ENCODE data around the gene CDH8. TPM values are rescaled to one million over a fixed set of nuclear protein-coding genes. Genes with fewer than 3 reads are reported as not detected.
A peak's percentile ranks its signal among the peaks of the same experiment; 100 is the strongest.

CDH8 gene
- total RNA-seq (1 to 10 TPM in 1 of 2 donors, under 1 TPM in 1; 0.55 to 3.1 TPM), polyA plus RNA-seq (under 1 TPM; 0.02 to 0.06 TPM)
- long read RNA-seq, donor 1, result 0 reads
- long read RNA-seq, donor 2, result 0 reads
- long read RNA-seq, donor 3, result 0 reads
- long read RNA-seq, donor 4, result 0 reads
- long read RNA-seq, donor 5, result 0 reads

- H3K27ac ChIP-seq (ENCODE audit: low read depth in 1 of 2, low read length in 1 of 2), result no peak within 1 kb of the TSS
- ATAC-seq (ENCODE audit: insufficient read depth, low FRiP score) (no peak), DNase-seq (peak; percentile 38 to 55 (median 40))
- H3K9me3 ChIP-seq (ENCODE audit: control insufficient read depth in 4 of 4, insufficient read depth in 3 of 4, low read length in 3 of 4), result peaks cover 0 to 13% (median 0%) of the 10 kb centered on the region in 4 donors
- H3K36me3 ChIP-seq (ENCODE audit: control insufficient read depth in 4 of 4, insufficient read depth in 4 of 4, low read length in 4 of 4), result no peaks in the 10 kb centered on the region
- H3K4me1 ChIP-seq (ENCODE audit: control insufficient read depth in 5 of 5, insufficient read depth in 5 of 5, low read length in 5 of 5), result peaks cover 0 to 17% (median 4%) of the 10 kb centered on the region in 5 donors
- H3K4me3 ChIP-seq, result peak within 1 kb of the TSS; percentile 20
- H3K27me3 ChIP-seq (ENCODE audit: control insufficient read depth in 3 of 3, insufficient read depth in 3 of 3, low read length in 2 of 3), result peaks cover 8 to 82% (median 68%) of the 10 kb centered on the region in 3 donors
- WGBS, 2 donors, result 2 to 3% methylated on average over 60 of the region's 60 CpGs
- no peak for TF ChIP-seq CTCF (IDR thresholded peaks at IDR 0.05; ENCODE audit: control extremely low read depth, extremely low read depth)
- H3K9ac ChIP-seq (ENCODE audit: insufficient read depth in 1 of 2, low read length in 2 of 2), result no peak within 1 kb of the TSS
These were observed at the start of gene CDH8 for GRCh38 chr16:62036101-62036801. CDH8 (minus strand) TSS chr16:62036438; CDS start chr16:62021403, 15,035 bp downstream.

- Histone ChIP-seq H3K9me3 (ENCODE audit: control insufficient read depth in 4 of 4, insufficient read depth in 3 of 4, low read length in 3 of 4) (peaks cover 0 to 6% (median 0%) of the 10 kb centered on the region in 4 donors), H3K27me3 (ENCODE audit: control insufficient read depth in 3 of 3, insufficient read depth in 3 of 3, low read length in 2 of 3) (no peaks in the 10 kb centered on the region), H3K4me1 (ENCODE audit: control insufficient read depth in 5 of 5, insufficient read depth in 5 of 5, low read length in 5 of 5) (no peaks in the 10 kb centered on the region), H3K4me3 (no peak overlapping the region), H3K36me3 (ENCODE audit: control insufficient read depth in 4 of 4, insufficient read depth in 4 of 4, low read length in 4 of 4) (no peaks in the 10 kb centered on the region), H3K27ac (ENCODE audit: low read depth in 1 of 2, low read length in 1 of 2) (no peak overlapping the region), H3K9ac (ENCODE audit: insufficient read depth in 1 of 2, low read length in 2 of 2) (no peak overlapping the region)
- no peak for TF ChIP-seq CTCF (IDR thresholded peaks at IDR 0.05; ENCODE audit: control extremely low read depth, extremely low read depth)
- 85 to 87% methylated on average over 4 of the region's 4 CpGs for WGBS, 2 donors
- ATAC-seq (ENCODE audit: insufficient read depth, low FRiP score), result no peak
- DNase-seq, result no peak
These were observed 43.0 kb upstream of the CDH8 start for GRCh38 chr16:62079236-62079635.

GRCh38 chr16:62077998-62078397 is 41.8 kb upstream of the CDH8 start:
- peak; percentile 11 for ATAC-seq (ENCODE audit: insufficient read depth, low FRiP score)
- Histone ChIP-seq H3K27ac (ENCODE audit: low read depth in 1 of 2, low read length in 1 of 2) (no peak overlapping the region), H3K9ac (ENCODE audit: insufficient read depth in 1 of 2, low read length in 2 of 2) (no peak overlapping the region), H3K9me3 (ENCODE audit: control insufficient read depth in 4 of 4, insufficient read depth in 3 of 4, low read length in 3 of 4) (peaks cover 0 to 3% (median 0%) of the 10 kb centered on the region in 4 donors), H3K4me3 (no peak overlapping the region), H3K27me3 (ENCODE audit: control insufficient read depth in 3 of 3, insufficient read depth in 3 of 3, low read length in 2 of 3) (no peaks in the 10 kb centered on the region), H3K36me3 (ENCODE audit: control insufficient read depth in 4 of 4, insufficient read depth in 4 of 4, low read length in 4 of 4) (no peaks in the 10 kb centered on the region), H3K4me1 (ENCODE audit: control insufficient read depth in 5 of 5, insufficient read depth in 5 of 5, low read length in 5 of 5) (no peaks in the 10 kb centered on the region)
- no peak for DNase-seq
- 57 to 59% methylated on average over 4 of the region's 4 CpGs for WGBS, 2 donors
- no peak for TF ChIP-seq CTCF (IDR thresholded peaks at IDR 0.05; ENCODE audit: control extremely low read depth, extremely low read depth)
